Mesothelial cell of epicardium (in vitro differentiated cells): ENCODE results near the gene SLC25A3. TPM values are rescaled to one million over a fixed set of nuclear protein-coding genes. Genes with fewer than 3 reads are reported as not detected.
"Not testable (repeated sequence)": the region's sequence is repeated elsewhere in the genome, so short reads cannot be mapped to it uniquely, and the experiment has no call there.

ENCODE experiments used
- DNase-seq, 2 experiments: peaks; one replicate each; pipeline ENCODE4 v3.0.0; 2021; ENCODE audit warnings: low spot score in 2 of 2; ENCODE audit not compliant: unreplicated experiment in 2 of 2
- H3K27ac Mint-ChIP-seq: 2 replicates; pipeline ENCODE4 v1.8.0; 2021; ENCODE audit warnings: mixed read lengths
- H3K27me3 Mint-ChIP-seq: 2 replicates; pipeline ENCODE4 v1.8.0; 2021; ENCODE audit warnings: low read depth, mixed read lengths
- H3K36me3 Mint-ChIP-seq: 2 replicates; pipeline ENCODE4 v1.8.0; 2021; ENCODE audit warnings: mixed read lengths
- H3K4me1 Mint-ChIP-seq: 2 replicates; pipeline ENCODE4 v1.8.0; 2021; ENCODE audit warnings: mixed read lengths
- H3K4me3 Mint-ChIP-seq: 2 replicates; pipeline ENCODE4 v1.8.0; 2021; ENCODE audit warnings: mild to moderate bottlenecking, moderate library complexity, mixed read lengths
- H3K9me3 Mint-ChIP-seq: 2 replicates; pipeline ENCODE4 v1.8.0; 2021; ENCODE audit warnings: mixed read lengths
- total RNA-seq: library from RNA; stranded (reverse); gene quantifications from 3 replicates; pipeline ENCODE4 v1.2.1, GENCODE V29; 2021
- TF ChIP-seq, protein P1 (sequence below): fragments of 200-600 bp; sonication (generic); IDR thresholded peaks from one replicate; pipeline ENCODE4 v1.5.0; 2021; ENCODE audit warnings: antibody characterized with exemption; ENCODE audit not compliant: unreplicated experiment

SLC25A3 gene
- total RNA-seq, 1 donor from 2014 or later = 511 TPM

DNA sequence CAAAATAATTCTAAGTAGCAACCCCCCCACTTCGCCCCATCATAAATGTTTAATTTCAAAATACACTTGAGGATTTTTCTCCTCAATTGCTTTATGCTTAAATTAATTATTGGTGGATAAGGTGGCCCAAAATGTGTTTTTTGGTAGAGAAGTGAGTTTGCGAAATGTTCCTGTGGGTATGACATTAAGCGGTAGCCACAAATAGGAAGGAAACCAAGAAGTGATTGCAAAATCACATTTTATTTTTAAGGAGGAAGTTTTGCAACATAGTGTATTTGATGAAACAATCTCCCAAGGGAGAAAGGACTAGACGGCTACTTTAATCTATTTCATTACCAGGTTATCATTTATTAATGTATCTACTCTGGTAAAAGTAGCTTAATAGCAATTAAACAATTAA is 25.5 kb downstream of the SLC25A3 start:
- no peaks in the 10 kb centered on the region for H3K4me1 Mint-ChIP-seq
- TF ChIP-seq, protein P1, sequence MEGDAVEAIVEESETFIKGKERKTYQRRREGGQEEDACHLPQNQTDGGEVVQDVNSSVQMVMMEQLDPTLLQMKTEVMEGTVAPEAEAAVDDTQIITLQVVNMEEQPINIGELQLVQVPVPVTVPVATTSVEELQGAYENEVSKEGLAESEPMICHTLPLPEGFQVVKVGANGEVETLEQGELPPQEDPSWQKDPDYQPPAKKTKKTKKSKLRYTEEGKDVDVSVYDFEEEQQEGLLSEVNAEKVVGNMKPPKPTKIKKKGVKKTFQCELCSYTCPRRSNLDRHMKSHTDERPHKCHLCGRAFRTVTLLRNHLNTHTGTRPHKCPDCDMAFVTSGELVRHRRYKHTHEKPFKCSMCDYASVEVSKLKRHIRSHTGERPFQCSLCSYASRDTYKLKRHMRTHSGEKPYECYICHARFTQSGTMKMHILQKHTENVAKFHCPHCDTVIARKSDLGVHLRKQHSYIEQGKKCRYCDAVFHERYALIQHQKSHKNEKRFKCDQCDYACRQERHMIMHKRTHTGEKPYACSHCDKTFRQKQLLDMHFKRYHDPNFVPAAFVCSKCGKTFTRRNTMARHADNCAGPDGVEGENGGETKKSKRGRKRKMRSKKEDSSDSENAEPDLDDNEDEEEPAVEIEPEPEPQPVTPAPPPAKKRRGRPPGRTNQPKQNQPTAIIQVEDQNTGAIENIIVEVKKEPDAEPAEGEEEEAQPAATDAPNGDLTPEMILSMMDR = no peak
- peaks cover 13% of the 10 kb centered on the region for H3K9me3 Mint-ChIP-seq
- H3K27me3 Mint-ChIP-seq = no peaks in the 10 kb centered on the region
- no peak for DNase-seq
- H3K36me3 Mint-ChIP-seq = peaks cover 6% of the 10 kb centered on the region
- H3K4me3 Mint-ChIP-seq = no peak overlapping the region
- no peak overlapping the region for H3K27ac Mint-ChIP-seq

DNA sequence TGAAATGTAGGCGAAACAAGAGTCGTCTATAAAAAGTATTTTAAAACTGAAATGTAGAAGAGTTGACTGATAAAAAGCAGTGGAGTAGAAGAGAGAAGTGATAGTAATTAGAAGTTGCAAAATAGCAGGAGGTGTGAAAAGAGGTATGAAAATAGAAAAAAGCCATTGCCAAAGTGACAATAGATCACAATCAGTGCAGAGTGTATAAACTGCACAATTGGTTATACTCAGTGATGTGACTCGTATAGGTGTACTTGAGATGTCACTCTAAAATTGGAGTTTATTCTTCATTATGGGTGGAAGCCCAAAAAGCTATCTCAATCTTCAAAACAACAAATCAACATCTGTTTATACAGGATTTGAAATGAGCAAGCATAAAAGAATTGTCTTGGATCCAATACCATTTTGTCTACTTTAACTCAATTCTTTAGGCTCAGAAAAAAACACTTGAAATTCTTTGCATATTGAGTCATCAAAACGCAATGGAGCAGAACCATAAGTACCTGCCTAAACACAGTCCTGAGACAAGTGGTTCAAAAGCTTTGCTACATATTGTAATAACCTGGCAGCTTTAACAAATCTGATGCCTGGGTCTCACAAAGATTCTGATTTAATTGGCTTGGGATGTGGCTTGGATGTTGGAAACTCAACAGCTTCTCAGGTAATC is 42.3 kb downstream of the SLC25A3 start:
- peak overlapping the region; percentile 39 for H3K27ac Mint-ChIP-seq
- H3K27me3 Mint-ChIP-seq = no peaks in the 10 kb centered on the region
- peaks cover 10% of the 10 kb centered on the region for H3K4me1 Mint-ChIP-seq
- peaks cover 3% of the 10 kb centered on the region for H3K36me3 Mint-ChIP-seq
- DNase-seq = no peak
- TF ChIP-seq, protein P1 = no peak
- H3K4me3 Mint-ChIP-seq = no peak overlapping the region
- H3K9me3 Mint-ChIP-seq = no peaks in the 10 kb centered on the region

DNA sequence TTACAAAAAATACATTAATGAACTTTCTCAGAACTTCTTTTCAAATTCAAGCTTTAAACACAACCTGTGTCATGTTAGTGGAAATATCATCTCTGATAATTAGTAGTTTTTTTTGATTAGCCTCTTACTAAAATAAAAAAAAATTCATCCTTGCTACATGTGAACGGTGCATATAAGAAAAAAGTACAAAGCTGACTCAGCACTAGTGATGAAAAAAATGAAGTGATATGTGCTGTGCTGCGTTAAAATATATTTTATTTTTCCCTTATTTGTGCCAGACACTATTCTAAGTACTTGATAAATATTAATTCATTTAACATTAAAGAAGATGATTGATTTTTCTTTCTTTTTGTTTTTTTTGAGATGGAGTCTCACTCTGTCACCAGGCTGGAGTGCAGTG is 43.6 kb downstream of the SLC25A3 start:
- H3K4me3 Mint-ChIP-seq = no peak overlapping the region
- H3K9me3 Mint-ChIP-seq = no peaks in the 10 kb centered on the region
- no peak overlapping the region for H3K27ac Mint-ChIP-seq
- no peaks in the 10 kb centered on the region for H3K27me3 Mint-ChIP-seq
- H3K4me1 Mint-ChIP-seq = peaks cover 10% of the 10 kb centered on the region
- H3K36me3 Mint-ChIP-seq = peaks cover 3% of the 10 kb centered on the region
- TF ChIP-seq, protein P1 = no peak
- DNase-seq = no peak

DNA sequence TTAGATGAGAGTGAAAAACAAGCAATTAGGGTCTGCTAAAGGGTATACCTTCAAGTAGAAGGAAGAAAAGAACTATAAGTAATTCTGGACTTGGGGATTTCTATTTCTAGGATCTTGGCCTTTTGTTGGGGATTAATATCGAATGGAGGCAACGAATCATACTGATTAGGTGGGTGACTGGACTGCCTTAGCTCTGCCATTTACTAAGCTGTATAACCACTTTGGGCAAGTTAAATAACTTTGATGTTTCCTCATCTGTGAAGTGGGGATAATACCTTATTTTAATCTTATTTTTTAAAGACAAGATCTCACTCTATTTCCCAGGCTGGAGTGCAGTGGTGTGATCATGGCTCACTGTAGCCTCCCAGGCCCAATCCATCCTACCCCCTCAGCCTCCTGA is 44.5 kb downstream of the SLC25A3 start:
- TF ChIP-seq, protein P1 = no peak
- H3K36me3 Mint-ChIP-seq = peaks cover under 1% of the 10 kb centered on the region
- H3K27me3 Mint-ChIP-seq = no peaks in the 10 kb centered on the region

DNA sequence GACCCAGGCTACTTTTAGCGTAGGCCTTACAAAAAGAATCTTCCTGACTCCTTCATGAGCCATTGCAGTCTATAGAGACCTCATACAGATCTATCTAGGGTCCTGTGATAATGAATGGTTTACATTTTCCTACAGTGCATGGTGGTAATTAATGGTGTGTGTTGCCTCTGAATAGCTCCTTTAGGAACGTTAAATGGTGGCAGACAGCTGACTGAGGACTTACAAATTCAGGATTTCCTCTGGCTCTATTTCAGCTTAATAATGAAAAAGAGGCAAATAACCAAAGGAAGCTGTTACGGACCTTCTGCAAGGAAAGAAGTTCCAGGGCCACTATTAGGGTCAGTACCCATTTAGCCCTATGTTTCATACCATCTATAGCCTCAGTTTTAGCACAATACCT is 46.0 kb downstream of the SLC25A3 start:
- no peak overlapping the region for H3K27ac Mint-ChIP-seq
- H3K27me3 Mint-ChIP-seq = no peaks in the 10 kb centered on the region
- no peaks in the 10 kb centered on the region for H3K9me3 Mint-ChIP-seq
- peaks cover 18% of the 10 kb centered on the region for H3K4me1 Mint-ChIP-seq
- no peak for DNase-seq
- H3K36me3 Mint-ChIP-seq = no peaks in the 10 kb centered on the region
- TF ChIP-seq, protein P1 = no peak
- no peak overlapping the region for H3K4me3 Mint-ChIP-seq

More for the DNA sequence above, 44.5 kb downstream of the SLC25A3 start:
- Mint-ChIP-seq H3K4me3 (no peak overlapping the region), H3K27ac (no peak overlapping the region), H3K4me1 (peaks cover 13% of the 10 kb centered on the region), H3K9me3 (no peaks in the 10 kb centered on the region)
- DNase-seq = no peak

DNA sequence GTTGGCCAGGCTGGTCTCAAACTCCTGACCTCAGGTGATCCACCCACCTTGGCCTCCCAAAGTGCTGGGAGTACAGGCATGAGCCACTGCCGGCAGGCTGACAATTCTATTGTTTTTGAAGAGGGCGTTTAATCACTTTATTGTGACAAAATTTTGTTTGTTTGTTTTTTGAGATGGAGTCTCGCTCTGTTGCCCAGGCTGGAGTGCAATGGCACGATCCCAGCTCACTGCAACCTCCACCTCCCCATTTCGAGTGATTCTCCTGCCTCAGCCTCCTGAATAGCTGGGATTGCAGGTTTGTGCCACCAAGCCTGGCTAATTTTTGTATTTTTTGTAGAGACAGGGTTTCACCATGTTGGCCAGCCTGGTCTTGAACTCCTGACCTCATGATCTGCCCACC is 49.3 kb downstream of the SLC25A3 start:
- not testable (repeated sequence) for H3K9me3 Mint-ChIP-seq, DNase-seq, H3K36me3 Mint-ChIP-seq, H3K27me3 Mint-ChIP-seq
- peaks cover 17% of the 10 kb centered on the region for H3K4me1 Mint-ChIP-seq
- peak overlapping the region; percentile 97 for H3K4me3 Mint-ChIP-seq
- H3K27ac Mint-ChIP-seq = peak overlapping the region; percentile 61
